ENCODE measurements around the gene METTL18.

- no peak for TF ChIP-seq CTCF (tag by site-specific recombination; IDR thresholded peaks at IDR 0.05)
- no peak for TF ChIP-seq BCL11B (tag by site-specific recombination; IDR thresholded peaks at IDR 0.05; ENCODE audit: low read depth)
- TF ChIP-seq REPIN1 (tag by site-specific recombination; IDR thresholded peaks at IDR 0.05; ENCODE audit: low read depth) = no peak
- TF ChIP-seq ZNF223 (tag by site-specific recombination; IDR thresholded peaks at IDR 0.05) = no peak
- TF ChIP-seq TCF7L2 (IDR thresholded peaks at IDR 0.05; ENCODE audit: borderline replicate concordance, low read depth, low read length) = no peak
- TF ChIP-seq ATF2 (tag by site-specific recombination; IDR thresholded peaks at IDR 0.05; ENCODE audit: low read depth) = no peak
- TF ChIP-seq ZNF121 (tag by site-specific recombination; IDR thresholded peaks at IDR 0.05) = no peak
Measured at GRCh38 chr1:169764919-169765318, 29.8 kb downstream of the METTL18 start.

Data from HEK293 (cell line).